Fibroblast of villous mesenchyme (primary cell): ENCODE measurements around the gene TESK1. TPM values are rescaled to one million over a fixed set of nuclear protein-coding genes. Genes with fewer than 3 reads are reported as not detected.
A peak's percentile ranks its signal among the peaks of the same experiment; 100 is the strongest.

Source experiments
- DNase-seq: peaks from one replicate; pipeline ENCODE4 v3.0.0-alpha.2; 2010; ENCODE audit warnings: low read depth
- H3K4me3 ChIP-seq: 2 replicates; pipeline ENCODE4 v1.5.1; 2011; ENCODE audit warnings: low read depth, mild to moderate bottlenecking, low read length
- total RNA-seq: library from RNA; depleted of rRNA; stranded (reverse); fragments of >200 nt; gene quantifications from 2 replicates; pipeline ENCODE4 v1.2.3, GENCODE V29; 2012
- TF ChIP-seq, protein P1 (sequence below): IDR thresholded peaks from 2 replicates; pipeline ENCODE4 v1.5.1; 2012; ENCODE audit warnings: low read depth, mild to moderate bottlenecking, low read length; ENCODE audit not compliant: insufficient read depth

Gene TESK1
- total RNA-seq, 1 donor = 13.0 TPM

DNA sequence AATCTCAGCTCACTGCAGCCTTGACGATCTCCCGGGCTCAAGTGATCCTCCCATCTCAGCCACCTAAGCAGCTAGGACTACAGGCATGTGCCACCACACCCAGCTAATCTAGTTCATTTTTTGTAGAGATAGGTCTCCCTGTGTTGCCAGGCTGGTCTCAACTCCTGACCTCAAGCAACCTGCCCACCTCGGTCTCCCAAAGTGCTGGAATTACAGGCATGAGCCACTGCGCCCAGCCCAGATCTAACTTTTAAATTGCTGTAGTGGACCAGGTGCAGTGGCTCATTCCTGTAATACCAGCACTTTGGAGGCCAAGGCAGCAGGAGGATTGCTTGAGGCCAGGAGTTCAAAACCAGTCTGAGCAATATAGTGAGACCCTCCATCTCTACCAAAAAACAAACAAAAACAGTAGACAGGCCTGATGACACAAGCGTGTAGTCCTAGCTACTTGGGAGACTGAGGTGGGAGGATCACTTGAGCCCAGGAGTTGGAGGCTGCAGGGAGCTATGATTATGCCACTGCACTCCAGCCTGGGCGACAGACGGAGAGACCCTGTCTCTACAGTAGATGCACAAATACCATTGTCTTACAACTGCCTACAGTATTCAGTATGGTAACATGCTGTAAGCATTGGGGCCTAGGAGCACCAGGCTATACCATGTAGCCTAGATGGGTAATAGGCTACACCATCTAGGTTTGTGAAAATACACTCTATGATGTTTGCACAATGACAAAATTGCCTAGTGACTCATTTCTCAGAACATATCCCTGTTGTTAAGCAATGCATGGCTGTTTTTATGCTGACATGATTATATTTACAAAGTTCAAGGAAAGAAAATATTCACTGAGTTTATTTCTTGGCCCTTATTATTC lies 47.1 kb downstream of the TESK1 start:
- H3K4me3 ChIP-seq = no peak overlapping the region
- DNase-seq = peak; percentile 77
- TF ChIP-seq, protein P1, sequence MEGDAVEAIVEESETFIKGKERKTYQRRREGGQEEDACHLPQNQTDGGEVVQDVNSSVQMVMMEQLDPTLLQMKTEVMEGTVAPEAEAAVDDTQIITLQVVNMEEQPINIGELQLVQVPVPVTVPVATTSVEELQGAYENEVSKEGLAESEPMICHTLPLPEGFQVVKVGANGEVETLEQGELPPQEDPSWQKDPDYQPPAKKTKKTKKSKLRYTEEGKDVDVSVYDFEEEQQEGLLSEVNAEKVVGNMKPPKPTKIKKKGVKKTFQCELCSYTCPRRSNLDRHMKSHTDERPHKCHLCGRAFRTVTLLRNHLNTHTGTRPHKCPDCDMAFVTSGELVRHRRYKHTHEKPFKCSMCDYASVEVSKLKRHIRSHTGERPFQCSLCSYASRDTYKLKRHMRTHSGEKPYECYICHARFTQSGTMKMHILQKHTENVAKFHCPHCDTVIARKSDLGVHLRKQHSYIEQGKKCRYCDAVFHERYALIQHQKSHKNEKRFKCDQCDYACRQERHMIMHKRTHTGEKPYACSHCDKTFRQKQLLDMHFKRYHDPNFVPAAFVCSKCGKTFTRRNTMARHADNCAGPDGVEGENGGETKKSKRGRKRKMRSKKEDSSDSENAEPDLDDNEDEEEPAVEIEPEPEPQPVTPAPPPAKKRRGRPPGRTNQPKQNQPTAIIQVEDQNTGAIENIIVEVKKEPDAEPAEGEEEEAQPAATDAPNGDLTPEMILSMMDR = no peak

DNA sequence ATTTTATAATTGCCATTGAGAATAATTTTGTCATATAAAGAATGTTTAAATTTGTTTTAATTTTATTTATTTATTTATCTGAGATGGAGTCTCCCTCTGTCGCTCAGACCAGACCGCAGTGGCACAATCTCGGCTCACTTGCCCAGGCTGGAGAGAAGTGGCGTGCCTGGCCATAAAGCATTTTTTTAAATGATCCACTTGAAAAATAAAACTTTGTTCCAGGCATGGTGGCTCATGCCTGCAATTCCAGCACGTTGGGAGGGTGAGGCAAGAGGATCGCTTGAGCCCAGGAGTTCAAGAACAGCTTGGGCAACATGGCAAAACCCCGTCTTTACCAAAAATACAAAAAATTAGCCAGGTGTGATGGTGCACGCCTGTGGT lies 47.8 kb downstream of the TESK1 start:
- TF ChIP-seq, protein P1 = no peak
- no peak overlapping the region for H3K4me3 ChIP-seq
- peak; percentile 42 for DNase-seq

DNA sequence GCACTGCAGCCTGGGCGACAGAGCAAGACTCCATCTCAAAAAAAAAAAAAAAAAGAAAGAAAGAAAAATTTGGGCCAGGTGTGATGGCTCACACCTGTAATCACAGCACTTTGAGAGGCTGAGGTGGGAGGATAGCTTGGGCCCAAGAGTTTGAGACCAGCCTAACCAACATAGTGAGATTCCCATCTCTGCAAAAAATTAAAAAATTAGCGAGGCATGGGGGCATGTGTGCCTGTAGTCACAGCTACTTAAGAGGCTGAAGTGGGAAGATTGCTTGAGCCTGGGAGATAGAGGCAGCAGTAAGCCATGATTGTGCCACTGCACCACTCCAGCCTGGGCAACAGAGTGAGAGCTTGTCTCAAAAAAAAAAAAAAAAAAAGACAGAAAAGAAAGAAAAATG lies 48.5 kb downstream of the TESK1 start:
- TF ChIP-seq, protein P1 = no peak
- DNase-seq = no peak
- no peak overlapping the region for H3K4me3 ChIP-seq

DNA sequence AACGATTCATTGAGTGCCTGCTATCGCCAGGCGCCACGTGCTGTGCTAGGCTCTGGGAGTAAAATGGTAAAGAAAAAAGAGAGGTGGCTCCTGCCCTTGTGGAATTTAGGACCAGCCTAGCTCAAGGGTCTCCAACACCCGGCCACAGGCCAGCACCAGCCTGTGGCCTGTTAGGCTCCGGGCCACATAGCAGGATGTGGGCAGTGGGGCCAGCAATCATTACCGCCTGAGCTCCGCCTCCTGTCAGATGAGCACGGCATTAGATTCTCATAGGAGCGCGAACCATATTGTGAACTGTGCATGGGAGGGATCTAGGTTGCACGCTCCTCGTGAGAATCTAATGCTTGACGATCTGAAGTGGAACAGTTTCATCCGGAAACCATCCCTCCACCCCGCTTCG lies 51.3 kb downstream of the TESK1 start:
- DNase-seq = no peak
- H3K4me3 ChIP-seq = no peak overlapping the region
- TF ChIP-seq, protein P1 = no peak

DNA sequence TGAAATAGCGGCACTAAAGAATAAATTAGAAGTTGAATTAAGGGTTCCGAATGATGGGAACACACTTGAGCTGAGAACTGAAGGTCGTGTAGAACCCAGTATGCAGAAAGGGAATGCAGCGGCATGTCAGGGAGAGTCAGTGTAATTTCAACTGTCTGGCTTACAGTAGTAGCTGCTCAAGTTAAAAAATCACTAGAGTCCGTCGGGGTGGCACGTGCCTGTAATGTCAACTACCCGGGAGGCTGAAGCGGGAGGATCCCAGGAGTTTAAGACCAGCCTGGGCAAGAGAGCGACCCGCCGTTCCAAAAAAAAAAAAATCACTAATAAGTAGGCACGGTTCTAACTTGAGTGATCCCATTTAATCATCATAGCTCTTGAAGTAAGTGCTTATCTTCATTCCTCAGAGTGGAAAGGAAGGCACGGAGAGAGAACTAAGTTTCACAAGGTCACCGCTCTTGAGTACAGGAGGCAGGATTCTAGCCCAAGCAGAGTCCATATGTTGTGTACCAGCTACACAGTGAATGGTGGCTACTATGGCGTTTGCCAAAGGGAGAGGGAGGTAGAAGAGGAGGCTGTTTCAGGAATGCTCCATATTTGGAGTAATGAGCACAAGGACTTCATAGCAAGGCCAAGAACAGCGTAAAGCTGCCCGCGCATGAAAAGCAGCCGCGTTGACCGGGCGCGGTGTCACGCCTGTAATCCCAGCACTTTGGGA lies 51.9 kb downstream of the TESK1 start:
- DNase-seq = peak; percentile 67
- TF ChIP-seq, protein P1 = no peak
- peak overlapping the region; percentile 58 for H3K4me3 ChIP-seq

DNA sequence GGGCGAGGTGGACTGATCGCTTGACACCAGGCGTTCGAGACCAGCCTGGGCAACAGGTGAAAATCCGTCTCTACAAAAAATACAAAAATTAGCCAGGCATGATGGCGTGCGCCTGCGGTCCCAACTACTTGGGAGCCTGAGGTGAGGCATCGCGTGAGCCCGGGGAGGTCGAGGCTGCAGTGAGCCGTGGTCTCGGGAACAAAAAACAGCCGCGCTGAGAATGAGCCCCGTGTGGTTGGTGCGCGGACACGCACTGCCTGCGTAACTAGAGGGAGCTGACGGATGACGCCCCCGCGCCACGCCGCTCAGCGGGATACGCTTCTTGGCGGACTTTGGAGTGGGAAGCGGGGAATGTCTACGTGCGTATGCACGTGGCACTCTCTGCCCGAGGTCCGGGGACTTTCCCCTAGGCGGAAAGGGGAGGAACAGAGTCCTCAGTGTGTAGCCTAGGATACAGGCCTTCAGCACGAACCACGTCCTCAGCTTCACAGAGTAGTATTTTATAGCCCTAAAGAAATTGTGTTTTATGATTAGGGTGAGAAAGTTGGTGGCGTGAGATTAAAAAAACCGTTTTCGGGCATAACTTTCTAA lies 52.6 kb downstream of the TESK1 start, which contains the start of gene RMRP:
Gene RMRP (minus strand): TSS at position 474 of the 591 bp plus-strand sequence.
- H3K4me3 ChIP-seq = peak within 1 kb of the TSS; percentile 86
- TF ChIP-seq, protein P1 = peak; percentile 19
- peak; percentile 100 for DNase-seq
